GM12801 (cell line): Measurements from ENCODE around the gene ROBO2.

Source experiments
- TF ChIP-seq, protein P1 (sequence below): IDR thresholded peaks from one replicate; pipeline ENCODE4 v1.5.1; 2011; ENCODE audit warnings: control low read depth; ENCODE audit not compliant: insufficient read length; ENCODE audit errors: extremely low read depth

The ROBO2 gene

DNA sequence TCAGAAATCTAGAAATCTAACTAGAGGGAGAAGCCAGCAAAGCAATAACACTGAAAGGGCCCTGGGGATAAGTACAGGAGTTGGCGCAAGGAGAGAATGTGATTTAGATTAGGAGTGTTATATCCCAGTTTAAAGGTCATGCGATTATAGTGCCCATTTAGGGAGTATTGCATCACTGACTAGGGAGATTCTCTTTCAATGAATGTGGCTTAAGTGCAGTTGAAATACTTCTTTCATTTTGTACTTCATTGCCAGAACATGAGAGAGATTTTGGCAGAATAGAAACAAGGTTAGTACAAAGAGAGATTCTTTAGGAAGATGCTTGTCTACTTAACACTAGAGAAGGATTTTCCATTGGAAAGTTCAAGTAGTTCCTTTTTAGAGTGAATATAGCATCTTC lies 13.9 kb downstream of the ROBO2 start:
- TF ChIP-seq, protein P1, sequence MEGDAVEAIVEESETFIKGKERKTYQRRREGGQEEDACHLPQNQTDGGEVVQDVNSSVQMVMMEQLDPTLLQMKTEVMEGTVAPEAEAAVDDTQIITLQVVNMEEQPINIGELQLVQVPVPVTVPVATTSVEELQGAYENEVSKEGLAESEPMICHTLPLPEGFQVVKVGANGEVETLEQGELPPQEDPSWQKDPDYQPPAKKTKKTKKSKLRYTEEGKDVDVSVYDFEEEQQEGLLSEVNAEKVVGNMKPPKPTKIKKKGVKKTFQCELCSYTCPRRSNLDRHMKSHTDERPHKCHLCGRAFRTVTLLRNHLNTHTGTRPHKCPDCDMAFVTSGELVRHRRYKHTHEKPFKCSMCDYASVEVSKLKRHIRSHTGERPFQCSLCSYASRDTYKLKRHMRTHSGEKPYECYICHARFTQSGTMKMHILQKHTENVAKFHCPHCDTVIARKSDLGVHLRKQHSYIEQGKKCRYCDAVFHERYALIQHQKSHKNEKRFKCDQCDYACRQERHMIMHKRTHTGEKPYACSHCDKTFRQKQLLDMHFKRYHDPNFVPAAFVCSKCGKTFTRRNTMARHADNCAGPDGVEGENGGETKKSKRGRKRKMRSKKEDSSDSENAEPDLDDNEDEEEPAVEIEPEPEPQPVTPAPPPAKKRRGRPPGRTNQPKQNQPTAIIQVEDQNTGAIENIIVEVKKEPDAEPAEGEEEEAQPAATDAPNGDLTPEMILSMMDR, result no peak

DNA sequence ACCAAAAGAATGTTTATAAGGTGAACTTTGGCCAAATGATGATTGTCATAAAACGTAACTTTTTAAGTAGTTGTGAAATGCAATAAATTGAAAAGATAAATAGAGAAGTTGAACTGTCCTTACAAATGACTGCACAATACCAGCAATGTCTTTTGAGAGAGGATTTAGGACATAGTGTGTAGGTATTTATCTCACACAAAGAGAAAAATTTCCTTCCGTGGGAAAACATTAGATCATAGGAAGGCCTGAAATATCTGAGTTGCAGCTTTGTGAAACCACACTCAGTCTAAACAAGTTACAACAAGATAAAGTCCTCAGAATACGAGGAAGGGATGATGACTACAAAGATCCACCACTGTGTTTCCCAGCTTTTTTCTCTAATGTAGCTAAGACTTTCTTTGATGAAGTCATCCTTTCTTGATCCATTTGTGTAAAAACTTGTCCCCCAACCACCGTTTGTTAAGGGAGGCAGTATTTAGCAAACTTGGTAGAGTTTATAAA lies 16.0 kb downstream of the ROBO2 start:
- TF ChIP-seq, protein P1, result no peak

DNA sequence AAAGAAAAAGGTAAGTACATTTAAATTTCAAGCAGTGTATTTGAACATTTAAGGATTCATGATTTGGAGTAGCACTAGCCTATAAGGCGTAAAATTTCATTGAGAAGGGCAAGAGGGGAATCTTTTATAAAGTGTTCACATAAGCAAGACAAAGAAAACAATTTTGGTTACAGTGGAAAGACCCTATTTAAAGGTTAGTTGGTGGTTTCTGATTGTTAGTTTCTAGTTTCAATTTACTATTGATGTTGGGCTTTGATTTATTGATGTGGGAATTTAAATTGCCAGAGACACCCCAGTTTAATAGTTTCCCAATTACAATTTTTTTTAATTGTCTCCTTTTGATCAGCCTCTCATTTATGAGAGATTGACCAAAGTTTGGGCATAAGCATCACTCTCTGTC lies 19.5 kb downstream of the ROBO2 start:
- TF ChIP-seq, protein P1, result no peak

DNA sequence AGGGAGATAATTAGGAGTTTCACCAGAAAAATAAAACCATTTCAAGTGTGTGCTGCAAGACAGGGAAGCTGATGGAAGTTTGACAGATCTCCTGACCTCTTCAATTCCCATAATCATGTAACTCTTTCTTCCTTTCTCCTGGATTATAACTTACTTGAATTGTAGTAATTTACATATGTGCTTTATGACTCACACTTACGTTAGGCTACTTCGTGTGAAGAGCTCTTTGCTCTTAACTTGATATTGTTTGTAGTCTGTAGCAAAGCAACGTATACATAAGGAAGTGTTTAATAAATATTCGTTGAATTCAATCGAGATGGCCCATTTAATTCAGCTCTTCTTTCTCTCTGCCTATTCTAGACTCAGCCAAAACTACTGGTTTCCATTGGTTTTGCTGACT lies 23.5 kb downstream of the ROBO2 start:
- TF ChIP-seq, protein P1, result no peak

DNA sequence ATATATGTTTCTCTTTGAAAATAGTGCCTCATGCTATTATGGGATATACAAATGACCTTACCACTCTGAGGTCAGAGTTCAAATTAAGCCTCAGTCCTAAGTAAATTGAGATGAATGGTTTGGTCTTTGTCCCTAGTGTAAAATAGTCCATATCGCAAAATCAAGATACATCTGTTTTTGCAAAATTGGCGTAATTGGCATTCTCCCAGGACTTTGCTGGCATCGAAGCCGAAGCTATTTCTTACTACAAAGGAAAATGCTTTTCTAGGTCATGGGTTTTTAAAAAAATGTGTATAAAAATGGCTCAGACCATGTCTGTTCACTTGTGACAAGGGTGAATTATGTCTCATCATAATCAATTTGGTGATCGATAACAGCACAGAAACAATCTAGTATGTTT lies 25.9 kb downstream of the ROBO2 start:
- TF ChIP-seq, protein P1, result no peak

DNA sequence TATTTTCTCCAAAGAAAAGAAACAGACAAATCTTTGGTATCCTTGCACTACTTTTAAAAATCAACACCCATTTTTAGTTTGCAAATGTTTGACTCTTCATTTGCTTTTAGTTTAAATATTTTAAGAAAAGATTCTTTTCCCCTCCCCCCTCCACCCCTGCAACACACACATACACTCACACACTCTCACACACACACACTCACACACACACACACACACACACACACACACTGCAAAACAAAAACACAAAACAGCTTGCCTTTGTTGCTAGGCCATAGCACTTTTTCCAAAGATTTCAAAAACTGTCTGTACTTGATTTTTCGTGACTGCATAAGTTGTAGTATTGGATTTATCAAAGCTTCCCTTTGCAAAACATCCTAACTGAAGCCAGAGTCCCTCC lies 26.9 kb downstream of the ROBO2 start:
- TF ChIP-seq, protein P1, result no peak

DNA sequence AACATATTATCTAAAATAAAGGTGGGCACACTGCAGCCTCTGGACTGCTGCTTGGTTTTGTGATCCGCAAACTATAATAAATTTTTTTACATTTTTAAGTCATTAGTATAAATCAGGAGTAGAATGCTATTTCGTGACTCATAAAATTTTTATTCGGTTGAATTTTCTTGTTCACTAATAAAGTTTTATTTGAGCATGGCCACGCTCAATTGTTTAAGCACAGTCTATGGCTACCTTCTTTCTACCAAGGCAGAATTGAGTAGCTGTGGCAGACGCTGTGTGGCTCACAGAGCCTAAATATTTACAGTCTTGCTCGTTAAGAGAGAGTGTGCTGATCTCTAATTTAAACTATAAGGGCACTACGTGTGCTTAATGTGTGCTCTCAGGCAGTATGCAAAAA lies 28.9 kb downstream of the ROBO2 start:
- TF ChIP-seq, protein P1, result no peak

DNA sequence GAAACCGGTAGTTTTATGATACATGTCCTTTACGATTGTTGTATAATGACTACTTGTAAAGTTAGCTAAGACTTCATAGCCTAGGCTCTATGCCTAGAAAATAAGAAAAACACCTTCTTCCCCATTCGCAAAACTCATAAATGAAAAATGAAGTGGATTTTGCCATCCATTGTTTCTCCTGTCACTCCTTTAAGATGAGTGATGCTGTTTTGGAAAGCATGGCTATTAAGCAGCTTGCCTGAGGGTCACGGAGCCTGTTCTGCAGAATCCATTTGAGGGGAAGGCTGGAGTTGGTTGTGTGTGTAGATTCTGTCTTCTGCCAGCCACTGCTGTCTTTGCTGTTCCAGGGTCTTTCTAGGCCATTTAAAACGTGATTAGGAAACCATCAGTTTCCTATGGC lies 31.5 kb downstream of the ROBO2 start:
- TF ChIP-seq, protein P1, result no peak
